ENCODE results near the gene INTS1.
"Not testable (repeated sequence)": the region's sequence is repeated elsewhere in the genome, so short reads cannot be mapped to it uniquely, and the experiment has no call there.

Gene INTS1

GRCh38 chr7:1531263-1531978 lies 27.2 kb upstream of the INTS1 start:
- DNase-seq: no peak

DNA sequence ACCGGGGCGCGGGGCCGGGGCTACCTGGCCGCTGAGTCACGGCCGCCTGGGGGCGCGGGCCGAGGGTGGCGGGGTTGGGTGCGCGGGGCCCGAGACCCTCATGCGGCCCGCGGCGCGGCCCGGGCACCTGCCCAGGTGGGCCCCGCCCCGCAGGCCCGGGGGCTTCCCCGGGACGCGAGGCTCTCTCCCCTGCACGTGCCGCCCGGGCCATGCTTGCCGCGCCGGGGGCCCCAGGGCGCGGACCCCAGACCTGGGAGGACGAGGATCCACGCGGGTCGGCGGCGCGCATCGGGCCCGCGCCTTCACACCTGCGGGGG lies 26.7 kb upstream of the INTS1 start:
- no peak for DNase-seq

GRCh38 chr7:1529383-1530116 lies 25.4 kb upstream of the INTS1 start:
- no peak for DNase-seq

DNA sequence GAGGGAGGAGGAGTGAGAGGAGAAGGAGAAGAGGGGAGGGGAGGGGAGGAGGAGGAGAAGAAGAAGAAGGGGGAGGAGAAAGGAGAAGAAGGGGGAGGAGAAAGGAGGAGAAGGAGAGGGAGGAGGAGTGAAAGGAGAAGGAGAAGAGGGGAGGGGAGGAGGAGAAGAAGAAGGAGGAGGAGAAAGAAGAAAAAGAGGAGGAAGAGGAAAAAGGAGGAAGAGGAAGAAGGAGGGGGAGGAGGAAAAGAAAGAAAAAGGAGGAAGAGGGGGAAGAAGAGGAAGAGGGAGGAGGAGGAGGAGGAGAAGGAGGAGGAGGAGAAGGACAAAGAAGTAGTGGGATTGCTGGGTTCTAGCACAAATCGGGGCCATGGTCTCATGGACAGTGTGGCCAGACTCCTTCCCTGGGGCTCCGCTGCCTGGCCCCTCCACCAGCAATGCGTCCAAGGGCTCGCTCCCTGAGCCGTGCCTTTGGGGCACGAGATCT lies 22.1 kb upstream of the INTS1 start:
- no peak for DNase-seq

DNA sequence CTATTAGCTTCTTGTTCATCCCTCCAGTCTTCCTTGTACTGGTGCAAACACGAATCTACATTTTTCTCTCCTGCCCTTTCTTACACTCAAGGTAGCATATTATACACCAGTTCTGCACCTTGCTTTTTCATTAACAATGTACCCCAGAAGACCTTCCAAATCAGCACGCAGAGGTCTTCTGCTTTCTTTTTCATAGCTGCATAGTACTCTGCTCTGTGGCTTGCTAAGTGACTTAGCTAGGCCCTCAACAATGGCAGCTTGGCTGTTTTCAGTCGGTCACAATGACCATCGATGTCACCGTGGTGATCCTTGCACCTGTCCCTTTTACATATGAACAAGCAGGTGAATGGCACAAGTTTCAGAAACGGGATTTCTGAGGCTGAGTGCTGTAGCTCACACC lies 21.2 kb upstream of the INTS1 start:
- no peak for DNase-seq

GRCh38 chr7:1523844-1524243 lies 19.7 kb upstream of the INTS1 start:
- no peak for DNase-seq

DNA sequence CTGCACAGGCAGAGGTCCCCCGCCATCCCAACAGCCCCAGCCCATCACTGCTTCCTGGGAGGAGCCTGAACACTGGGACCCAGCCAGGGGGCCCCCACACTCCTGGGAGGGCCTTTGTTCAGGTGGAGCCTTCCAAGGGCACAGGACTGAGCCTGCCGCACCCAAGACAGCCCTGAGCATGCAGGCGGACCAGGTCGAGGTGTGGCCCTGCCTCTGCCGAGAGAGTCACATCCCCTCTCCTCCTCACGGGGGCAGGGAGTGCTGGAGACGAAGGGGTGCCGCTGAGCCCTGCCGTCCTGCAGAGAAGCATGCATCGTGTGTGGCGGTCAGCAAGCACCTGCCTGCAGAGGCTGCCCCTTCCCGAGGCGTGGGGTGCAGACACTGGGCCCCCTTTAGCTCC lies 19.0 kb upstream of the INTS1 start:
- DNase-seq: no peak

DNA sequence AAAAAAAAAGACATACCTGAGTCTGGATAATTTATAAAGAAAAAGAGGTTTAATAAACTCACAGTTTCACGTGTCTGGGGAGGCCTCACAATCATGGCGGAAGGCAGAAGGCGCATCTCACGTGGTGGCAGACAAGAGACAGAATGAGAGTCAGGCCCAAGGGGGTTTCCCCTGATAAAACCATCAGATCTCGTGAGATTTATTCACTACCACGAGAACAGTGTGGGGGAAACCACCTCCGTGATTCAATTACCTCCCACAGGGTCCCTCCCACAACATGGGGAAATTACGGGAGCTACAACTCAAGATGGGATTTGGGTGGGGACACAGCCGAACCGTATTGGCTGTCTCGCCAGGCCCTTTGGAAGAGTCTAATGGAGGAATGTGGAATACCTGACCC lies 17.3 kb upstream of the INTS1 start:
- no peak for DNase-seq

DNA sequence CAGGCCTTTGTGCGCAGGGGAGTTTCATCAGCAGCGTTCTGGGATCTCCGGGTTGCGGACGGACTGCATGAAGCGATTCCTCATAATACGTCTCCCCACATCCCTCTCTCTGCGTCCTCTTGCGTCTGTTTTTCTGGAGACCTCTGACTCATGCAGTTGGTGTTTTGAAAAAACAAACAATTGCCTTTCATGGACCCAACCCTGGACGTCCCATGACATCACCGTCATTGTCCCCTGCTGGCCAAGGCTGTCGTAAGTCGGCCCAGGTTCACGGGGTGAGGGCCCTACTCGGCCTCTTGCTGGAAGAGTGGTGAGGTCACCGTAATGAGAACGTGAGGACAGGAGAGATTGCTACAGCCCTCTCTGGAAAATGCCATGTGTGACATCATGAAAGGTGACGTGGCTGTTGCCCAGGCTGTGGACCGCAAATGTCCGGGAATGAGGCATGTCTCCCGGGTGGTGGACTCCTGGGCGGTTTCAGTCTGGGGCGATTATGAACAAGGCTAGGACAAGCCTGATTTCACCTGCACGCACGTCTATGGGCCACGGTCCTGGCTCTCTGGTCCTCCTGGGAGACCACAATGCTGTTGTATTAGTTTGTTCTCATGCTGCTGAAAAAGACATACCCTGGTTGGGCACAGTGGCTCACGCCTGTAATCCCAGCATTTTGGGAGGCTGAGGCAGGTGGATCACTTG lies 16.5 kb upstream of the INTS1 start:
- no peak for DNase-seq

DNA sequence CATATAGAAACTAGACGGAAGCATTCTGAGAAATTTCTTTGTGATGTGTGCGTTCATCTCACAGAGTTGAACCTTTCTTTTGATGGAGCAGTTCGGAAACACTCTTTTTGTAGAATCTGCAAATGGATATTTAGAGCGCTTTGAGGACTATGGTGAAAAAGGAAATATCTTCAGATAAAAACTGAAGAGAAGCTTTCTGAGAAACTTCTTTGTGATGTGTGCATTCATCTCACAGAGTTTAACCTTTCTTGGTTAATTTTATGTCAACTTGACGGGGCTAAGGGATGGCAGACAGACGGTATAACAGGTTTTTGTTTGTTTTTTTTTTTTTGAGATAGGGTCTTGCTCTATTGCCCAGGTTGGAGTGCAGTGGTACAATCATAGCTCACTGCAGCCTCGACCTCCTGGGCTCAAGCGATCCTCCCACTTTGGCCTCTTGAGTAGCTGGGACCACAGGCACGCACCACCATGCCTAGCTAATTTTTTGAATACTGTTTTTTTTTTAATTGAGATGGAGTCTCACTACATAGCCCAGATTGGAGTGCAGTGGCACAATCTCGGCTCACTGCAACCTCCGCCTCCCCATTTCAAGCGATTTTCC lies 15.2 kb upstream of the INTS1 start:
- DNase-seq: not testable (repeated sequence)

DNA sequence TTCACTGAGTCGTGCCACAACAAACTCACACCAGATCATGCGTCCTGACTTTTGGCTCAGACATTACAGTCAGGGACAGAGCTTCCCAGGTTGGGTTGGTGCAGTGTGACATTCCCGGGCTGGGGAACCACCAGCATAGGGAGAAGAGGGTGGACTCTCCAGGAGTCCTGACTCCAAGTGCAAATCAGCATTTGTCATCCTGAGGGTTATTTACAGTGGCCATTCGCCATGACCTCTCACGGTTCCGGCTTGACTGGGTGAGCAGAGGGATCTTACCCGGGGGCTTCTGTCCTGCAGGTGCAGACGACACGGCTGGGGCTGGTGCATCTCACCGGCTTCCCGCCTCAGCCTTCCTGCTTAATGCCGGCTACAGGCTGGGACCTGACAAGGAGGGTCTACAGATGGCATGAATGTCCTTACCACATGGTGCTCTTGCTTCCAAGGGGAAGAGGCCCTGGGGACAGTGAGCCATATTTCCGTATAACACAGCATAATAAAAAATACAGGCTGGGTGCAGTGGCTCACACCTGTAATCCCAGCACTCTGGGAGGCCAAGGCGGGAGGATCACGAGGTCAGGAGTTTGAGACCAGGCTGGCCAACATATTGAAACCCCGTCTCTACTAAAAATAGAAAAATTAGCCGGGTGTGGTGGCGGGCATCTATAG lies 12.5 kb upstream of the INTS1 start:
- DNase-seq: no peak

GRCh38 chr7:1515509-1515967 lies 11.3 kb upstream of the INTS1 start:
- not testable (repeated sequence) for DNase-seq

- DNase-seq: no peak
These were observed 10.8 kb upstream of the INTS1 start for GRCh38 chr7:1514995-1515401.

DNA sequence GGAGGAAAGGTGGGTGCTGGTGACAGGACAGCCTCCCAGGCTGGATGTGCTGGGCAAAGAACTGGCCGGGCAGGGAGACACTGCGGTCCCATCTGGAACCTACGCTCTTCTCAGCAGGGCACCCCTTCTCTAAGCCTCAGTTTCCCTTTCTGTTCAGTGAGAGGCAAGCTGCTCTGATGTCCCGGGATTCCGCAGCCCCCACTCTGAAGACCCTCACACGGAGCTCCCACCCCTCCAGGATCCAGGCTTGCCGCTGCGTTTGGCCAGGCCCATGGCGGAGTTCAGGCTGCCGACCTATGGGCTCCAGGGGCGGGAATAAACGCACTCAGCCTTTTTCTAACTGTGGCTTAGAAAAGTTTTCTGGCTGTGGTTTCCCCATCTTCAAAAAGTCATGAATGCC lies 10.2 kb upstream of the INTS1 start:
- DNase-seq: no peak

- no peak for DNase-seq
These were observed 9.5 kb upstream of the INTS1 start for GRCh38 chr7:1513657-1514095.

DNA sequence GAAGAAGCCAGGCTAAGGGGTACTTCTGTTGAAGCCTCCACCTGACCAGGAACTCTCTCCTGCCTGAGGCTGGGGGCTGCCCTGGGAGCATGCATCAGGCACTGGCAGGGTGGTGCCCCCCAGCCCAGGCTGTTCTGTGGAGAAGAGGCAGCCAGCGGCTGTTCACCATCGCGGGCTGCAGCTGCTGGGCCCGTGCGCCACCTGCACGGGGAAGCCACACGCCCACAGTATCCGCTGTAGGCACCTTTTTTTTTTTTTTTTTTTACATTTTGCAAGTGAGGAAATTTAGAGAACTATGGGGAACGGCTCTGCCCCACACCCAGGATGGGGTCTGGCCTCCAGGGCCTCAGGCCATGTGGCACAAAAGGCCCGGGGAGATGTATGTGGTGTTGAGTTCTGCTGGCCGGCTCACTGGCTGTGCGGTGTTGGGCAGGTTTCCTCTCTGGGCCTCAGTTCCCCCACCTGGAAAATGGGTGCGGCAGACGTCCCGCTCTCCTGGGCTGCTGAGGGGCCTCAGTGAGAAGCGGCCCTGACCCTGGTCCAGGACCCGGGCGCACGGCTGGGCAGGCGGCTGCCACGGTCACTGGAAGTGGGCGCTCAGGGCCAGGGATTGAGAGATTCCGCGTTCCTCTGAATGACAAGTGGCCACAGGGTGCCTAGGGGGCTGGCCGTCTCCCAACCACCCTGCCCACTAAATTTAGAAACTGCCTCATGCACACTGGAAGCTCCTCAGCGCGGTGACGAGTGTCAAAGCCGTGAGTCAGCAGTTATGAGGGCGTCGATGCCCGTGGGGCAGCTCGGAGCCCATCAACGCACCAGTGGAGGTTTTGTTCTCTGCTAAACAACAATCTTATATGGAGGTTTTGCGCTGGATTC lies 8.8 kb upstream of the INTS1 start:
- DNase-seq: peak; percentile 25

DNA sequence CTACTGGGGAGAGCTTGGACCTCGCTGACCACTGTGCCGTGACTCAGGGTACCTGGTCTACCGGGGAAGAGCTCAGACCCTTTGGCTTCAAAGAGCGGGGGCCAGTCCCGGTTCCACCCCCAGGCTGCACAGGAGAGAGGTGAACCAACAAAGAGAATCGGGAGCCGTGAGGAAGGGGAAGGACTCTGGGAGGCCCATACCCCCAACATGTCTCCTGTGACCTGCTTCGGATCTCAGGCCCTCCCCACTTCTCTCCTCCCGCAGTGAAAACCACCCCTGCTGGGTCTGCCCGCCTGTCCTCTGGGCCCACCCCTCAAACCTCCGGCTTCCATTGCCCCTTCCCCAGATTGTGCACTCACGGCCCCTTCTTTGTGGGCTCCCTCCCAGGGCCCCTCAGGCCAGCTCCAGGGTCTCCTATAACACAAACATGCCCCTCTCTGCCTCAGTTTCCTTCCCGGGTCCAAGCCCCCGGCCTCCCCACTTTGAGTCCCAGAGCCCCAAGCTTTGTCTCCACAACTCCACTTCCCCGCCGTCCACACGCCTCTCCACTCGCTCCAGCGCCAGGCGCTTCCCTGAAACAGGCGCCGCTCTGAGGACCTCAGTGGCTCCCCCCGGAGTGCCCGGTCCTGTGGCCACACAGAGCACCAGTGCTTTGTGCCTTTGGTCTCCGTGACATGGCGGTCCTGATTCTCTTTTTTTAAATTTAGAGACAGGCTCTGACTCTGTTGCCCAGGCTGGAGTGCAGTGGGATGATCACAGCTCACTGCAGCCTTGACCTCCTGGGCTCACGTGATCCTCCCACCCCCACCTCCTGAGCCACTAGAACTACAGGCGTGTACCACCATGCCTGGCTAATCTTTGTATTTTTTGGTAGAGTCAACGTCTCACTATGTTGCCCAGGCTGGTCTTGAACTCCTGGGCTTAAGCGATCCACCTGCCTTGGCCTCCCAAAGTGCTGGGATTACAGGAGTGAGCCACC lies 7.5 kb upstream of the INTS1 start:
- no peak for DNase-seq

- peak; percentile 63 for DNase-seq
These were observed 6.6 kb upstream of the INTS1 start for GRCh38 chr7:1510780-1511154.

DNA sequence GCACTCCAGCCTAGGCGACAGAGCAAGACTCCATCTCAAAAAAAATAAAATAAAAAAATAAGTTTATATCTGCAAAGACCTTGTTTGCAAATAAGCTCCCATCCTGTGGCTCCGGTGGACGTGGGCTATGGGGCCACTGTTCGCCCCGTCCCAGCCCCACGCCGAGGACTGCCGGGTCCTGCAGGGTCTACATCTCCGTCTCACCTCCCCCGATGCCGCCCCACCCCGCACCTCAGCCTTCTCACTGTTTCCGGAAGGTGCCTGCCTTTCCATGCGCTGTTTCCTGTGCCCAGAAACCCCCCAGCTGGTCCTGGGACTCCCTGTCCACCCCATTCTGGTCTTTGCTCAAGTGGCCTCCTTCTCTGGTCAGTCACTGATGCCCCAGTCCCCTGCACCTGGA lies 5.0 kb upstream of the INTS1 start:
- DNase-seq: no peak

- no peak for DNase-seq
These were observed 4.1 kb upstream of the INTS1 start for GRCh38 chr7:1508277-1508758.
